H1 (cell line): ENCODE results near the gene AP2A2. TPM values are rescaled to one million over a fixed set of nuclear protein-coding genes. Genes with fewer than 3 reads are reported as not detected.

Experiments used
- BCL11A ChIP-seq, 2 experiments: IDR thresholded peaks; one replicate each; pipeline ENCODE4 v1.6.1; 2011; ENCODE audit warnings: low read depth in 2 of 2, low read length in 2 of 2, mild to moderate bottlenecking in 2 of 2
- CEBPB ChIP-seq: IDR thresholded peaks from 2 replicates; pipeline ENCODE4 v1.6.1; 2012; ENCODE audit warnings: low read depth, low read length
- CHD7 ChIP-seq: fragments of 300-600 bp; sonication (generic); IDR thresholded peaks from 2 replicates; pipeline ENCODE4 v1.7.1; 2012; ENCODE audit warnings: low read length, moderate library complexity, mild to moderate bottlenecking, inconsistent platforms; ENCODE audit not compliant: insufficient replicate concordance
- CTBP2 ChIP-seq: IDR thresholded peaks from 2 replicates; pipeline ENCODE4 v1.7.0; 2011; ENCODE audit warnings: borderline replicate concordance, mild to moderate bottlenecking, moderate library complexity, mixed read lengths, low read length; ENCODE audit not compliant: insufficient read depth, insufficient read length
- SIRT6 ChIP-seq: IDR thresholded peaks from one replicate; pipeline ENCODE4 v1.7.1; 2012; ENCODE audit warnings: low read length, inconsistent platforms
- TAF7 ChIP-seq: optimal IDR thresholded peaks from 2 replicates; pipeline ENCODE3; 2011; ENCODE audit warnings: low read depth, mild to moderate bottlenecking, inconsistent platforms, low read length, moderate library complexity, borderline replicate concordance
- TEAD4 ChIP-seq: IDR thresholded peaks from 2 replicates; pipeline ENCODE4 v1.6.1; 2012; ENCODE audit warnings: low read depth, low read length, inconsistent platforms, mixed read lengths
- USF2 ChIP-seq: IDR thresholded peaks from 2 replicates; pipeline ENCODE4 v1.6.1; 2011; ENCODE audit warnings: low read length, improper control_type of control experiment
- polyA plus RNA-seq, 7 experiments: library from polyadenylated mRNA; depleted of rRNA in 3 of 7; stranded (reverse) in 5 of 7; unstranded in 2 of 7; fragments of >200 nt in 5 of 7; fragments of 200-250 nt in 2 of 7; gene quantifications; 1 replicate in 5 of 7; 2 replicates in 1 of 7; 4 replicates in 1 of 7; pipeline versions ENCODE4 v1.2.1 to v1.2.3, GENCODE V29; 2011 to 2013; ENCODE audit warnings: missing spikeins in 2 of 7, mixed read lengths in 2 of 7
- total RNA-seq: library from RNA; stranded (reverse); fragmentation: NEBNext Ultra II Directional; extraction: Animal tissue kit (Norgen Biotek cat#: 25700); gene quantifications from 2 replicates; pipeline ENCODE4 v1.2.1, GENCODE V29; 2021

The AP2A2 gene
- total and polyA plus RNA-seq, 2 of the 8 experiments (the other 6 are each of a cell fraction or from before 2014, with no cell fraction given), result 50.0 to 65.0 TPM

- TF ChIP-seq CHD7 (no peak), USF2 (no peak), TAF7 (no peak), SIRT6 (no peak), CTBP2 (no peak), CEBPB (no peak), BCL11A (IDR thresholded peaks at IDR 0.05; ENCODE audit: low read depth in 2 of 2, low read length in 2 of 2) (no peak), TEAD4 (no peak)
- TF ChIP-seq, all 59 proteins: peak for 0
Measured at GRCh38 chr11:1049071-1049405, 123.4 kb downstream of the AP2A2 start (continued).
